CD4-positive, alpha-beta T cell treated with Interferon alpha-2 for 1 hour (primary cell): ENCODE data around the gene CALM3.
"Not testable (repeated sequence)": the region's sequence is repeated elsewhere in the genome, so short reads cannot be mapped to it uniquely, and the experiment has no call there.

ENCODE experiments used
- DNase-seq, 2 donors: peaks; one replicate each; pipeline ENCODE4 v3.0.0-alpha.2; 2020 to 2022

CALM3 gene

DNA sequence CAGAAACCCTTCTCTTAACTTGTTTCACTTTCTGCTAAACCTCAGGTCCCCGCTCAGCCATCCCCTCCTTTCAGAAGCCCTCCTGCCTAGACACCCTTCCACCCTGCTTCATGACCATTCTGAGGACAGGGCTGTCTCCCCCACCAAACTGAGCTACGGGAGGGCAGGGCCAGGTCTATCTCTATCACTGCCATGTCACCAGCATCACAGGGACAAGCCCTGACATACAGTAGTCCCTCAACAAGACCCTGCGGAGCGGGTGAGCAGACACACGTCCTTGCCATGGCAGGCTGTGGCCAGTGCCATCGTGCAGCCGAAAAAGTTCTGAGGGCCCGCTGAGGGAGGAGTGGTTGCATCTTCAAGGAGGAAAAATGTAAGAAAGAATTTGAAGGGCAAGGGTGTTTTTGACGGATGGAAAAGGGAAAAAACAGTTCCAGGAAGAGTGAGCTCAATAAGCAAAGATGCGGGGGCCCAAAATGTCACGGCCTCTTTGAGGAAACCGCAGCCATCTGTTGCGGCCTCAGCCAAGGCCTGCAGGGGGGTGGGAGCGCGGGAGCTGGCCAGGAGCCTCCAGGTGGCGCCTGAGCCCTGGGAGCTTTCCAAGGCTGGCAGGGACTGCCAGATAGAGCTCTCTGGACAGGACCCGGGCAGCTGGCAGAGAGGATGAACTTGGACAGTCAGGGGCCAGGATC lies 15.6 kb downstream of the CALM3 start:
- DNase-seq: peak in 1 of 2 donors; percentile 49

DNA sequence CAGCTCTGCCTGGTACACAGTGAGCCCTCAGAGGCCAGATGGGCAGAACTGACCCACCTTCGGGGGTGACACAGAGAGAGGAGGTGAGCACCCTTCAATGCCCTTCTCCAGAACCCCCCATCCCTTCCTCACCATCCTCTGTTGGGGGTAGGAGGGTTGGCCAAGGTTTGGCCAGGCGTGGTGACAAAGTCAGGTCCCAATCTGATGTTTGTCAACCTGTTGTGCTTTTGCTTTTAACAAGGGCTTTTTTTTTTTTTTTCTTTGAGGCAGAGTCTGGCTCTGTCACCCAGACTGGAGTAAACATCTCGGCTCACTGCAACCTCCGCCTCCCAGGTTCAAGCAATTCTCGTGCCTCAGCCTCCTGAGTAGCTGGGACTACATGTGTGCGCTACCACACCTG lies 16.5 kb downstream of the CALM3 start:
- no peak for DNase-seq

DNA sequence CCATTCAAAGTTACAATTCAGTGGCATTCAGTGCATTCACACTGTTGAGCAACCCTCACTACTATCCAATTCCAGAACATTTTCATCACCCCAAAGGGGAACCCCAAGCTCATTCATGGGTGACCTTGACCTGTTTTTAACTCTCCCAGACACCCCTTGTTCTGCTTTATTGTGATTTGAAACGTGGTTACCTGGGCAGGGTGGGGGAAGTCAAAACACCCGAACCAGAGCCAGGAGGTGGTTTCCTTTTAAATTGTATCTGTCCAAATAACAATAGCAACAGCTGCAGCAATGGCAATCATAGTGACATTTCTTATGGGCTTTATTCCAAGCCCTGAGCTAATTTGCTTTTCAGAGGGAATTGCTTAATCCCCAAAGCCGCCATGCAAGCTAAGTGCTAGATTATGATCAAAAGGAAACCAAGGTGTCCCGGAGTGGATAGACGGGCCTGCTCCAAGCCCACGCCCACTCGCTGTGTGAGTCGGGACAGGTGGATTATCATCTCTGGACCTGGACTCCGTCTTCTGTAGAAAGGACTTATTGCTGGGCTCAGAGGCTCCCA lies 17.6 kb downstream of the CALM3 start:
- DNase-seq: peak in 1 of 2 donors; percentile 77

DNA sequence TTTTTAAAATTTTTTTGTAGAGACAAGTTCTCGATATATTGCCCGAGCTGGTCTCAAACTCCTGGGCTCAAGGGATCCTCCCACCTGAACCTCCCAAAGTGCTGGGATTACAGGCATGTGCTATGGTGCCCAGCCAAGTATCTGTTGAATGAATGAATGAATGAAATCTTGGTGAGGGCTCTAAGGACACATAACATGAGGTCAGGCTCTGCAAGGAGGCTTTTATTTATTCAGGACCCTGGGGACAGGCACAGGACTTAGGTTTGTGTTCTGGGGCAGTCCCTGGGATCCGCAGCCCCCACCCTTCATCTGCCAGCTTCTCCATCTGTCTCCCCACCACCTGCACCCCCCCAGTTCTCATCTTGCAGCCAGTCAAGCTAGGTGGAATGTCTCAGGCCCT lies 19.1 kb downstream of the CALM3 start:
- no peak for DNase-seq

DNA sequence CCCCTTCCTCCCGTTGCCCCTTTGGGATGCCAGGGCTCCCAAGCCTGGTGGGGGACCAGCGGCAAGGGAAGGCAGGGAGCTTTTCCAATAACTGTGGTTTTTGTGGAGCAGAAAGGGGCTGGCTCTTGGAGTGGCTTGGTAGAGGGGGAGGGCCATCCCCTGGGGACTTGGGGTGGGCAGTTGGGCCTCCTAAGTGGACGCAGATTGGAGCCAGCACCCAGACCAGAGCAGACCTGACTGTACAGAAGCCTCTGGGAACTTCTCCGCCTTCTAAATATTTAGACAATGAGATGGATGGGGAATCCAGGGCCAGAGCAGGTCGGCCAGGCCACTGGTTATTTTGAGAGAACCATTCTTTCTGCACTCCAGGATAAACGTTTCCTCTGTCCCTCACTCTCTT lies 19.6 kb downstream of the CALM3 start:
- no peak for DNase-seq

DNA sequence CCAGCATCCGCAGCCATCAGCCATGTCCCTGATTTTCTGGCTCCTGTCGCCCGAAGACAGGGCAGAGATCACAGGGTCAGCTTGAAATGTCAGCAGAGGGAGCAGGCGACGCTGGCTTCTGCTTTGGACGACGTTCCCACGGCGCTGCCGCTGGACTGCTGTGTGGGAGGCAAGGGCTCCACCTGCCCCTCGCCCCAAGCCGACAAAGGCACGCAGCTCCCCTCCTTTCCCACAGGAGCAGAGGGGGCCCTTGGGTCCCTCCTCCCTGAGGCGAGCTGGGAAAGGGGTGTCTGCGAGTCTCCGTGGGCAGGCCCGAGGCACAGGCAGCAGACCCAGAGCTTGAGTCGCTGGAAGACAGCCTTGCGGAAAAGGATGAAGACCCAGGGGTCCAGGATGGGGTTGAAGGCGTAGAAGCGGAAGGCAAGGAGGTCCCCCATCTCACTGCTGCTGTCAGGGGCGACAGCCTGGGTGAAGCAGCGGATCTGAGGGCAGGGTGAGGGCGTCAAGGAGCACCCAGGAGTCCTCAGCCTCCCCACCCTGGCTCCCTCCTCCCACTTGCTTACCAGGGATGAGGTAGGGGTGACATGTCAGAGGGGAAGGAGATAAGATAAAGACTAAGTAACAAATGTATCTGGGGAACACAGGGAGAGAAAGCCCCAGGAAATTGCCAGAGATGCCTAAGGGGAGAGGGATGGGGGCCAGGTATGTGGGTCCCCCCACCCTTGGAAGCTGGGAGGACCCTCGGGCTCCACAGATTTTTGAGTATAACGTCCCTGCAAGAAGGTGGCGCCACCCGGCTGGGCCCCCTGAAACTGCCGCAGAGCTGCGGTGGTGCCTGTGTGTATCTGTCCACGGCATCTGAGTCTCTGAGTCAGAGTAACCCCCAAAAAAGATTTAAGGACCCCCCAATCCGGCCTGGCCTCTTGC lies 20.3 kb downstream of the CALM3 start:
- DNase-seq: no peak

DNA sequence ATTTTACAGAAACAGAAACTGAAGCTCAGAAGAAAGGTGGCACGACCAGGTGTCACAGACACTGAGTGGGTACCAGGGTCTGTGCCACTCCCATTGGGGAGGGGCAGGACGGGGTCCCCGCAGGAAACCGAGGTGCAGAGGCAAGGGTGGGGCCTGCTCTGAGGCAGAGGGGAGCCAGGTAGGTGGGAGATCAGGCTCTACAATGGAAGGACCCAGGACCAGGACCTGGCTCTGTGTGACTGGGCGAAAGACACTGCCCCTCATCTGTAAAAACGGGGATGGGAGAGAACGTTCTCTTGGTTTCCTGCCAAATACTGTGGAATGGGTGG lies 21.0 kb downstream of the CALM3 start:
- no peak for DNase-seq

DNA sequence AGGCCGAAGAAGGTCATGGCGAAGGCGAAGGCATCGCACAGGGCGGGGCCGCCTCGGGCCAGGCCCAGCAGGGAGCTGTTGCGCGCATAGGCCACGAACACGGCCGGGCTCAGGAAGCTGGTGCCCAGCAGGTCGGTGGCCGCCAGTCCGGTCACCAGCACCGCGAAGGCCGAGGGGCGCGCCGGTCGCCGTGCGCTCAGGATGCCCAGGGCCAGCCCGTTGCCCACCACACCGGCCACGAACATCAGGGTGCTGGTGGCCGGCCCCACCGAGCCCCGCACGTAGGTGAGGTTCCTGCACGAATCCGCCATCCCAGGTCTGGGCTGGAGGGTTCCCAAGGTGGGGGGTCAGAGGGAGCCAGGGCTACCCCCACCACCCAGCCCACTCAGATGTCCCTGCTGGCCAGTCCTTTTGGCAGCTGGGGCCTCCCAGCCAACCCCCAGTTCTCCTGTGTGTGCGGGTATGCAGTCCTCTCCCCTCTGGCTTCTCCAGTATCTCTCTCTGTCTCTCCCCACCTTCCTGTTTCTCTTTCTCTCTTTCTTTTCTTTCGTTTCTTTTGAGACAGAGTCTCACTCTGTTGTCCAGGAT lies 22.9 kb downstream of the CALM3 start:
- DNase-seq: no peak

DNA sequence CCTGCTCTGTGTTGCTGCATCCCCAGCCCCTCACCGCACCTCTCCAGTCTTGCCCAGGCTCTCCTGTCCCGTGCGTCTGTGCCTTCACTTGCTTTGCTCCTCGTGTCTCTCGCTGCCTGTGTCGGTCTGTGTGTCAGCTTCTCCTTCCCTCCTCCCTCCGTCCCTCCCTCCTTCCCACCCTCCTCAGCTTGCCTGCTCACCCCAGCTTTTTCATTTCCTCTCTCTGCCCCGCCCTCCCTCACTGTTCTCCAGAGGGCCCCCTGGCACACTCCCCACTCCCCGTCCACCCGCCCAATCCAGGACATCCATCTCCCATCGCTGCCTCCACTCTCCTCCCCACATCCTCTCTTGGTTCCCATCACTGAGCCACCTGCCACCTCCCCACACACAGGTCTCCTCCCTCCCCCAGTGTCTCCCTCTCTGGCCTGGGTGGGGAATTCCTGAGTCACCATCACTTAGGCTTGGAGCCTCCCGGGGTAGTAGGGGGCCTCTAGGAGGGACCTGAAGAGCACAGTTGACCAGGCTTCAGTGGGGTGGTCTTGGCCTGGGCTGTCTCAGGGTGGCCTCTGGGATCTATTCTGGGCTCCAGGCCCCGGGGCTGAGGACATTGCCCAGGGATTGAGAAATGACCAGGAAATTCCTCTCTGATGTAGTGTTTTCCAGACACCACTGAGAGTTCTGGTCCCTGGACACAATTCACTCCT lies 24.0 kb downstream of the CALM3 start, which contains the start of gene PTGIR:
PTGIR (minus strand) TSS at position 132 of the 704 bp plus-strand sequence. CDS start 864 bp downstream, outside the sequence.
- no peak for DNase-seq

DNA sequence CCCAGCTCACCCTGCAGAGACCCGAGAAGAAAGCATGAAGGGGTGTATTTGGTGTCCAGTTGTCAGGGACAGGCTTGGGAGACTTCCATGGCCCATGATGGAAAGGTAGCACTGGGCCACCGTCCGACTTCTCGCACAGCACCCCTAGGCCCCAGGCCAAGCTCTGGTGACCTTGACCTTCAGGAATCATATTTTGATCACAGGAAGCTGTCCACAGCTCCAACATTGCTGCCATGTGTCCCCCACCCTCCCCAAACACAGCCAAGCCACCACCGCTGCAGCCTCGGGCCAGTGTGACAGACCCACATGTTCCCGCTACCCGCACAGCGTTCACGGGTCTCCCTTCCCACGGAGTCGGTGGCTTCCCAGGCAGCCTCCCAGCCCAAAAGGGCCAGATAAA lies 24.6 kb downstream of the CALM3 start:
- no peak for DNase-seq

DNA sequence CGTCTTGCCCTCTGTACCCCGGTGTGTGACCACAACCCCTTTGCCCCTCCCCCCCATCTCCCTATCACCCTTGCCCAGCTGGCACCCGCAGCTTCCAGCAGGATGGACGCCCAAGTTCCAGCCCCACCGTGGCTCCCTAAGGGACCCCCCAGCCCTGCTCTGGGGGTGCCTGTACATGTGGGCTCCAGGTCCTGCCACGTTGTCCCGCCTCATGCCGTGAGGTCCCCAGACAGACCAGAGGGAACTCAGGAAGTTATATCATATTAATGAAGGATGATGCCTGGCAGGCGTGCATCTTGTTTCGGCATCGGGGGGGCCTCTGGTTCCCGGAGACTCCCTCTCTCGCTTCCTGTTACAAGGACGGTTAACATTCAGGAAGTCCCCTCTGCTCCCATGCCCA lies 25.3 kb downstream of the CALM3 start:
- no peak for DNase-seq

DNA sequence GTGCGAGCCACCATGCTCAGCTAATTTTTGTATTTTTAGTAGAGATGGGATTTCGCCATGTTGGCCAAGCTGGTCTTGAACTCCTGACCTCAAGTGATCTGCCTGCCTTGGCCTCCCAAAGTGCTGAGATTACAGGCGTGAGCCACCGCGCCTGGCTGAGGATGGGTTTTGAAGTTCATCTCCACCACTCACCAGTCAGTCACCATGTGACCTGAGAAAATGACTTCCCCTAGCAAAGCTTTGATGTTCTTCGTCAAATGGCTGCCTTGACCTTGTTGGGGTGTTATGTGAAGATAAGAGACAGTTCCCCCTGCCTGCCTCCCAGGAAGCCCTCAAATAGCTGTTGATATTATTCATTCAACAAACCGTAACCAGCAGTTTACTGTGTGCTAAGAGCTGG lies 27.8 kb downstream of the CALM3 start:
- DNase-seq: not testable (repeated sequence)

DNA sequence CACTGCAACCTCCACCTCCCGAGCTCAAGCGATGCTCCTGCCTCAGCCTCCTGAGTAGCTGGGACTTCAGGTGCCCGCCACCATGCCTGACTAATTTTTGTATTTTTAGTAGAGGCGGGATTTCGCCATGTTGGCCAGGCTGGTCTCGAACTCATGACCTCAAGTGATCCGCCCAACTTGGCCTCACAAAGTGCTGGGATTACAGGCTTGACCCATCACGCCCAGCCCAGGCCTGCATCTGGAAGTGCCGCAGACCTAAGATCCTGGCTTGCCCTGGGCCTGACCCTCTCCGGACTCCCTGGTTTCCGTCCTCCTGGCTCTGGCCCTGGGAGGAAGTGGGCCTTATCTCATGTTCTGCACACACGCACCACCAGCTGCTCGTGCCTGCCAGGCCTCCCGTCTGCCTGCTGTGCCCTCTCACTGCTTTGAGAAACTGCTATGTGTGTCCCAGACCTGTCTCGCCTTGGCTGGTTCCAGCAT lies 28.5 kb downstream of the CALM3 start:
- no peak for DNase-seq

DNA sequence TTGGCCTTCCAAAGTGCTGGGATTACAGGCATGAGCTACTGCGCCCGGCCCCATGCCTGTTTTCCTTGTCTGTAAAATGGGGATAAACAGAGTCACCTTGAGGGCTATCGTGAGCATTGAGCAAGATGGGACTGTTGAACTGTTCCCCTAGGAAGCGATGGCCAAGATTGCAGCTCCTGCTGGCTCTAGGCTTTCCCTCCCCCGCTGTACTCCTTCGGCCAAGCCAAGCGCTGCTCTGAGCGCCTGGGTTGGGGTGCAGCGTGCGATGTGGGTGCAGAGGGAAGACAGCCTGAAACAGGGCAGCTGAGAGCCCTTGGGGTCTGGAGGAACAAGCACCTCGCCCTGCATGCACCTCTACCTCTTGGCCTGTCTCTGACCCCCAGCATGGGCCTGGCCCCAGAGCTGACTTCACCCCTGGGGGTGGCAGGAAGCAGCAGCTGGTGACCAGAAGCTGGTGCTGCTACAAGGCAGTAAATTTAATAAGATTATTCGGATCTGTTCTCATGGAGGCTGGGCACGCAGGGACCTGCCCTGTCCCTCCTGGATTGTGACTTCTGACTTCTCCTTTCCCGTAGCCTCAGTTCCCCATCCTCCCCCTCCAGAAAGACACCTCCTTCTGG lies 29.6 kb downstream of the CALM3 start:
- DNase-seq: no peak

DNA sequence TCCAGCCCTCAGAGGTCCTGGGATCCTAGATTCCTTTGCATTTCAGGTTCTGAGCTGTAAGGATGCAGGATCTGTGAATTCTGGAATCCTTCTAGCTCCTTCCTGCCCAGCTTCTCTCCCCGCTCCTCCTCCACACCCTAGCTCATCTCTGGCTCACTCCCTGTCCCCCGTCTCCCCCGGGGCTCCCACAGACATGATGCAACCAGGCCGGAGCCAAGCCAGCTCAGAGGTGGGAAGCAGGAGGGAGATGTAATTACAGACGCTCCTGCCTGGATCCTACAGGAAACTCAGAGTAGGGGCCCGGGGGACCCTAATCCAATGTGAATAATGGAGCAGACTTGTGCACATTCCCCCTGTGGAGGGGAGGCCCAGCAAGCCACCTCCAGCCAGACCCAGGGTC lies 30.4 kb downstream of the CALM3 start:
- DNase-seq: no peak

DNA sequence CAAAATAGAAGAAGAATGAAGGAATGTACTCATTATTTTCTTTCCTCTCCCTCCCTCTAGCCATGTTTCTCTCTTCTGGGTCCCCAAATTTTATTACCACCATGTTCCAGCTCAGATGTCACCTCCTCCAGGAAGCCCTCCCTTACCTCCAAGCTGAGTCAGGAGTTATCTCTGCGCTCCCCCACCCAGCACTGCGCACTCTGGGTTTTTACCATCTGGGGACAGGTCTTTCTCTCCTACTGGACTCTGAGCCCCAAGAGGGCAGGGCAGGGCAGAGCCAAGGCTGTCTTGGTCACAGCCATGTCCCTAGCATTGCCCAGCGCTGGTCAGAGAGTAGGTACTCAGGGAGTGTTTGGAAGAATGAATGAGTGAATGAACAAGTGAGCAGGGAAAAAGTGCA lies 32.0 kb downstream of the CALM3 start:
- no peak for DNase-seq

DNA sequence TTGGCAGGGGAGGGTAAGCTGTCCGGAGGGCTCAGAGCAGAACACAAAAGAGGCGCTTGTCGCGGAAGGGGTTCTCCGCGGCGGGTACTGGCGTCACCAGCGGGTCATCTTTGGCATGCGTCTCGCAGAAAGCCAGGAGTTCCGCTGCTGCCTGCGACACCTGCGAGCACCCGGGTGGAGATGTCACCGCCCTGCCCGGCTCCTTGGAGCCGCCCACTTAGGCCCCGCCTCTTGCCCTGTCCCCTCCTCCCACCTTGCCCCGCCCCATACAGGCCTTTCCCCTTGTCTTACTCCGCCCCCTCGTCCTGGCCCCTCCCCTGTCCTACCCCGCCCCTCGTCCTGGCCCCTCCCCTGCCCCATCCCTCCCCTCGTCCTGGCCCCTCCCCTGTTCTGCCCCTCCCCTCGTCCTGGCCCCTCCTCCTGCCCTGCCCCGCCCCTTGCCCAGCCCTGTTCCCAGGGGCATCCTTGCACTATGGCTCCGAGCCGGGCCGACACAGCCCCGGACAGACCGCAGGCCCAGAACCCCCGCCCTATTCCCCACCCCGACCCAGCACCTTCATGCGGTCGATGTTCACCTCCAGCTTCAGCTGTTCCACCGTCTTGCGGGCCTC lies 33.0 kb downstream of the CALM3 start:
- DNase-seq: peak; percentile 96 to 97

DNA sequence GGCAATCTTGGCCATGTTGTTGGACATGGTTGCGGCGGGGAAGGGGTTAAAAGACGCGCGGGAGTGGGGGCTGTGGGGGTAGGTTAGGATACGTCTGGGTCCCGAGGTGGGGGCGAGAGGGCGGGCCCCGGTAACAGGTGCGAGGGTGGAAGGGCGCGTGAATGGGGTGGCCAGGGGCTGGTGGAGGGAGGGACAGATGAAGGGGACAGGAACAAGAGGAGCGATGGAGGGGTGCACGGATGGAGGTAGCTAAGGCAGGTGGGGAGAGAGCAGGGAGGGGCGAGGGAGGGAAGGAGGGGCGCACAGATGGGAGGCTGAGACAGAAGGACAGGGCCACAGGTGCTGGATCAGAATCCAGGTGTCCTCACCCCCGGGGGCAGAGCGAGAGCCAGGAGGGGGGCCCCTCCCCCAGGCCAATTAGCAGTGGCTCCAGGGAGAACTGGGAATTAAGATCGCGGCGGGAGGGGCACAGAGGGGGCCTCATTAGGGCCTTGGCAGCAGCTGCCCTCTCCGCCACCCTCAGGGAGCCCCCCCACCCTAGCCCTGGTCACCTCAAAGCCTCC lies 33.6 kb downstream of the CALM3 start:
- no peak for DNase-seq

DNA sequence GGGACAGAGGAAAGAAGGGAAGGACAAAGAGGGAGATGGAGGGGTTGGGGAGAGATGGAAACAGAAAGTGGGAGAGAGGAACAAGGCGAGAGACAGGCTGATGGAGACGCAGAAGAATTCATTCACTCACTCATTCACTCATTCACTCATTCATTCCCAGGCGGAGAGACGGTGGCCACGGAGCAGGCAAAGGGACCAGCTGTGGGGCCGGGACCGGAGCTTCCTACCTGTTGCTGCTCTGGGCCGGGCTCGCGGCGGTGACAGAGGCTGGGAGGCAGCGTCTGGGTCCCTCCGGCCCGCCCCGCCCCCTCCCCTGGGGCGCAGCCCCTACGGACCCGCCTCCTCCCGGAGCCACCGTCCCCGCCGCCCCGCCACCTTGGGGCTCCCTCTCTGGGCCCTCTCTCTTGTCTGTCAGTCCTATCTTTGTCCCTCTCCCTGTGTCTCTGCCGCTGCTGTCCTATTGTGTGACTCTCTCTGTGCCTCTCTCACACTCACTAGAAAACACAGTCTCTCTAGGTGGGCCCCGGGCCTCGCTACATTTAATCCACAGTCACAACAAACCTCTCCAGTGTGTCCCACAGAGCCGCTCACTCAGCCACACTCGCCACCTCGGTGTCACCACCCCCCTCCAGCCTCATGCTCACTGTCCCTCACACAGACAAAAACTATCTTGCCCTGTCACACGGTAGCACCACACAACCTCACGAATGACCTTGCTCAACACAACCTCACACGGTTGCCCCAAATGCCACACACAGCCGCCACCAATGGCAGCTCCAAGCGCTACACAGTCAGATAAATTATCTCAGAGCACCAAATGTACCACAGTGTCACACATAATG lies 35.0 kb downstream of the CALM3 start, which contains the start of gene GNG8:
GNG8 (minus strand) TSS at position 283 of the 842 bp plus-strand sequence. CDS start 1,520 bp downstream, outside the sequence.
- peak in 1 of 2 donors; percentile 44 for DNase-seq

DNA sequence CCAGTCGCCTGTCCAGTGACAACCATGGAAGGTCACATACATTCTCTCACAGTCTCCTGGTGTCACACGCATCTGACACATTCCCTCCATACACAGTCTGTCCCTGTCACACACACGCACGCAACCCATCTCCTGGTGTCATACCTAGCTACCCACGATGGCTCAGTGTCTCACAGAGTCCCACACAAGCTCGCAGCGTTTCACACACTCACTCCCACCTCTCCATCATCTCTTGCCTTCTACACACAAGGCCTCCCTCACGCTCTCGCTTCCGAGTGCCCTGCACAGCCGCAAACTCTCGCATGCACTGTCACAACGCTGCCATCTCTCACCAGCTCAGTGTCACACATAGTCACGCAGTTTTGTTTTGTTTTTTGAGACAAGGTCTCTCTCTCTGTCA lies 36.1 kb downstream of the CALM3 start:
- DNase-seq: no peak
